ENCODE data around the gene EPHA2. TPM values are rescaled to one million over a fixed set of nuclear protein-coding genes. Genes with fewer than 3 reads are reported as not detected.

EPHA2 gene
- total RNA-seq, 1 experiment from 2014 or later, result 130 TPM

DNA sequence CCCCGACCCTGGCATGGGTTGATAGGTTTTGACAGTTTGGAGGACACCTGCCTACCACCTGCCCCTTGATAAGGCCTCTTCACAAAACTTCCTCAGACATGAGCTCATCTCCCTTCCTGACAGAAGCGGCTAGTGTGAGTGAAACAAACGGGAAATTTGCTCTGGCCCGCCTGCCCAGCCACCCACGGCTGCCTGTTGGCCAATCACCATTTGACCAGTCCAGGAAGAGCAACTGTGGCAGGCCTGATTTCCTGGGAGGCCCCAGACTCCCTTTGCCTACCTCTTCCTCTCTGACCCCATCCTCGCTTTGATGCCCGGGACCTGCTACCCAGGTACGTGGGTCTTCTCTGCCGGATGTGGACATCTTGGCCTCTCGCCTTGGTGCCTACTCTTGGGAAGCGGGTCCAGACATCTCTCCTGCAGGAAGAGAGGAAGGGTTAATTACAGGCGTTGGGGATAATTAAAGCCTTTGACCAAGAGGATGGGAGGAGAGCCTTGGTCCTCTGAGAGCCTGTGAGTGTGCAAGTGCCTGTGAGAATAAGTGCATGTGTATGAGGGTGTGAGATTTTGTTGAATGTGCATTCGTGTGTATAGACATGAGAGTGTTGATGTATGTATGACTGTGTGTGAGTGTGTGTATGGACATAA lies 1.1 kb upstream of the EPHA2 start:
- peak overlapping the region; percentile 96 for H3K27ac Mint-ChIP-seq (ENCODE audit: unreplicated experiment)
- peaks cover 39% of the 10 kb centered on the region for H3K4me1 Mint-ChIP-seq (ENCODE audit: low read depth, unreplicated experiment)
- H3K27me3 Mint-ChIP-seq (ENCODE audit: unreplicated experiment), result no peaks in the 10 kb centered on the region
- peak; percentile 43 for DNase-seq
- intact Hi-C loops (cut with micrococcal nuclease; ENCODE audit: unreplicated experiment), result no loop called here
- H3K4me3 Mint-ChIP-seq (ENCODE audit: low read depth, unreplicated experiment), result peak overlapping the region; percentile 84
- TF ChIP-seq, protein P1, sequence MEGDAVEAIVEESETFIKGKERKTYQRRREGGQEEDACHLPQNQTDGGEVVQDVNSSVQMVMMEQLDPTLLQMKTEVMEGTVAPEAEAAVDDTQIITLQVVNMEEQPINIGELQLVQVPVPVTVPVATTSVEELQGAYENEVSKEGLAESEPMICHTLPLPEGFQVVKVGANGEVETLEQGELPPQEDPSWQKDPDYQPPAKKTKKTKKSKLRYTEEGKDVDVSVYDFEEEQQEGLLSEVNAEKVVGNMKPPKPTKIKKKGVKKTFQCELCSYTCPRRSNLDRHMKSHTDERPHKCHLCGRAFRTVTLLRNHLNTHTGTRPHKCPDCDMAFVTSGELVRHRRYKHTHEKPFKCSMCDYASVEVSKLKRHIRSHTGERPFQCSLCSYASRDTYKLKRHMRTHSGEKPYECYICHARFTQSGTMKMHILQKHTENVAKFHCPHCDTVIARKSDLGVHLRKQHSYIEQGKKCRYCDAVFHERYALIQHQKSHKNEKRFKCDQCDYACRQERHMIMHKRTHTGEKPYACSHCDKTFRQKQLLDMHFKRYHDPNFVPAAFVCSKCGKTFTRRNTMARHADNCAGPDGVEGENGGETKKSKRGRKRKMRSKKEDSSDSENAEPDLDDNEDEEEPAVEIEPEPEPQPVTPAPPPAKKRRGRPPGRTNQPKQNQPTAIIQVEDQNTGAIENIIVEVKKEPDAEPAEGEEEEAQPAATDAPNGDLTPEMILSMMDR (IDR thresholded peaks at IDR 0.05; ENCODE audit: unreplicated experiment), result no peak
- BruUV-seq (replicated peaks), result no TSS peak
- peaks cover 61% of the 10 kb centered on the region for H3K36me3 Mint-ChIP-seq (ENCODE audit: insufficient read depth, unreplicated experiment)
- no peaks in the 10 kb centered on the region for H3K9me3 Mint-ChIP-seq (ENCODE audit: low read depth, unreplicated experiment)
- CTCF ChIA-PET, result interaction anchor here (0.6 to 1.5 kb wide), 5 partner anchors 8 to 187 kb away, joined by 4 to 8 read pairs (median 5); no protein-coding TSS in a partner anchor

DNA sequence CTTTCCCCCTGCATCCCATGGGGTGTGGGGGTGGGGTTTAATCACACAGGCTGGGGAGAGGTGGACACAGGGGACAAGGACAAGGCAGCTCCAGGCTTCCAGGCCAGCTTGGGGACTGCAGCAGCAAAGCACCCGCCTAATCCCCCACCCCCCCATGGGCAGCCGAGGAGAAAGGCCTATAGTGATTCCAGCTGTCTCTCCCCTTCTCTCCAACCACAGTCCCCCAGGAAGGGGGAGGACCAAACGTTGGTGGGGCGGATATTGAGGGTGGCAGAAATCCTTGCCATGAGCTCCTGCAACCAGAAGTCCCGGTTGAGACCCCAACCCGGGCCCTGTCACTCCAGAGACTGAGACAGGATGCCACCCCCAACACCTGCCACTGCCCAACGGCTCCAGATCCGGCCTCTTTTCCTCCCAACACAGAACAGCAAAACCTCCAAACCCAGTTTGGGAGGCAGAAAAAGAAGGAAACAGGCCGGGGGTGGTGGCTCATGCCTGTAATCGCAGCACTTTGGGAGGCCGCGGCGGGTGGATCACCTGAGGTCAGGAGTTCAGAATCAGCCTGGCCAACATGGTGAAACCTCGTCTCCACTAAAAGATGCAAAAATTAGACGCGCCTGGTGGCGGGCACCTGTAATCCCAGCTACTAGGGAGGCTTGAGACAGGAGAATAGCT lies 1.7 kb downstream of the EPHA2 start:
- Mint-ChIP-seq H3K4me1 (ENCODE audit: low read depth, unreplicated experiment) (peaks cover 36% of the 10 kb centered on the region), H3K27me3 (ENCODE audit: unreplicated experiment) (no peaks in the 10 kb centered on the region), H3K4me3 (ENCODE audit: low read depth, unreplicated experiment) (peak overlapping the region; percentile 84), H3K27ac (ENCODE audit: unreplicated experiment) (peak overlapping the region; percentile 96), H3K9me3 (ENCODE audit: low read depth, unreplicated experiment) (no peaks in the 10 kb centered on the region), H3K36me3 (ENCODE audit: insufficient read depth, unreplicated experiment) (peaks cover 85% of the 10 kb centered on the region)
- no peak for DNase-seq
- BruUV-seq (replicated peaks), result TSS peak; percentile 37
- CTCF ChIA-PET, result interaction anchor here (0.6 to 1.4 kb wide), 10 partner anchors 9 to 472 kb away, joined by 3 to 11 read pairs (median 4); no protein-coding TSS in a partner anchor
- TF ChIP-seq, protein P1 (IDR thresholded peaks at IDR 0.05; ENCODE audit: unreplicated experiment), result no peak
- intact Hi-C loops (cut with micrococcal nuclease; ENCODE audit: unreplicated experiment), result loop anchor here (2.0 kb wide), 1 partner anchor 19 kb away; no protein-coding TSS in a partner anchor

DNA sequence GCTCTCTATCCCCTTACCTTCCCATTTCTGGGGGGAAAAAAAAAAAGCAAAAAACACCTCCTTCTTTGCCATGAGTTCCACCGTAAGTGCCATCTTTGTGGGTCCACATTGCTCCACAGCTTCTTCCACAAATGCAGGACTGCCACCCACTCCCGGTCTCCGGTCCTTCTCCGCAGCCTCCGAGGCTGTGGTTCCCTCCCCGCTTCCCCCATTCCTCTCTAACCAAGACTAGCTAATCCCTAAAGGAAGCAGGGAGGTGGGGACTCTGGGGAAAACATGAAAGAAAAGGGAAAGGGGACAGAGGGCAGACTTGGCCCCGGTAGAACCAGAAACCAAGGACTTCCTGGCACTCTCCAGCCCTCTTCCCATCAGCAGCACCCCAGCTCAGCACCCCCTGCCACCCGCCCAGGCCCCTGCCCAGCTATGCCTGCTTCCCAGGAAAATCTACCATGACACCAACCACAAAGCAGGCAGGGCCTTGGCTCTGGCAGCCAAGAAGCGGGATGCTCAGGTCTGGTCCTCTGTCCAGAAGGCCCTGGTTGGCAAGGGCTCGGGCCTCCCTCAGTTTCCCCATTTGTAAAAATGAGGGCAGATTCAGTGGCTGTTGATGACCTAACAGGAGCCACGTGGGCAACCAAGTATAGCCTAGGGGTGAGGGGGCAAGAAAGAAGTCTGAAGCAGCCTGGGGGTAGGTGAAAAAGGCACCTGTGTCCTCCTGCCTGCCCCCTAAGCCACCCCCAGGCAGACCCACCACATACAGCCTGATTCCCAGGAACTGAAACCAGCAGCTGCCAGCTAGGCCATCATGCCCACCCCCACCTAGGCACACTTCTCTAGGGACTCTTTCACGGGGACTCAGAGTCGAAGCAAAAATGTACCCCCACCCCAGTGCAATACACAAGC lies 2.5 kb downstream of the EPHA2 start:
- peak overlapping the region; percentile 84 for H3K4me3 Mint-ChIP-seq (ENCODE audit: low read depth, unreplicated experiment)
- no peaks in the 10 kb centered on the region for H3K27me3 Mint-ChIP-seq (ENCODE audit: unreplicated experiment)
- peaks cover 92% of the 10 kb centered on the region for H3K36me3 Mint-ChIP-seq (ENCODE audit: insufficient read depth, unreplicated experiment)
- intact Hi-C loops (cut with micrococcal nuclease; ENCODE audit: unreplicated experiment), result no loop called here
- peaks cover 36% of the 10 kb centered on the region for H3K4me1 Mint-ChIP-seq (ENCODE audit: low read depth, unreplicated experiment)
- H3K9me3 Mint-ChIP-seq (ENCODE audit: low read depth, unreplicated experiment), result no peaks in the 10 kb centered on the region
- CTCF ChIA-PET, result interaction anchor here (1.2 kb wide), 1 partner anchor 10 kb away, joined by 6 read pairs; no protein-coding TSS in a partner anchor
- peak overlapping the region; percentile 96 for H3K27ac Mint-ChIP-seq (ENCODE audit: unreplicated experiment)
- no peak for DNase-seq
- BruUV-seq (replicated peaks), result no TSS peak
- TF ChIP-seq, protein P1 (IDR thresholded peaks at IDR 0.05; ENCODE audit: unreplicated experiment), result no peak

DNA sequence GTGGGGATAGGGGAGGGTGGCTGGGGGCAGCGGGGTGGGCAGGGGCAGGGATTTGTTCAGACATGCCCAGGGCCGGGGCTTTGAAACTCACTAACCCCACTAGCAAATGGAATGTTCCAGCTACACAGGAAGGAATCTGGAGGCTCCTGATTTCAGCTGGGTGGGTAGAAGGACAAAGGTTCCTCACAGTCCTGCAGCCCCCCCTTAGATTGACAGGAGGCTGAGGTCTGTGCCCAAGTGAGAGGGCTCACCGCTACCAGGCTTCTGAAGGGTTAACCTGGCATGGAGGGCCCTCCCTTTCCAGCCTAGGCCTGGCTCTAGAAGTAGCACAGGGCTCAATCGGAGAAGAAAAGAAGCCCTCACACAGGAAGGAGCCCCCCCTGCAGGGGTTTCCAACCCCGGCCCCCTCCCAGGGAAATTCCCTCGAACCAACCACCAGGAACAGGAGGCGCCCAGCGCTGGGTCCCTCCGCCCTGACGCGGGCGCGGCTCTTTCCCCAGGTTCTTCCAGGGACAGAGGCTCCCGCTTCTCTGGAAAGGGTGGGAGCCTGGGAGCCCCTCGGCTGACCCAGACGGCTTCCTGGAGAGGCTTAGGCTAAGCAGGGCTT lies 3.3 kb downstream of the EPHA2 start:
- TF ChIP-seq, protein P1 (IDR thresholded peaks at IDR 0.05; ENCODE audit: unreplicated experiment), result no peak
- Mint-ChIP-seq H3K4me3 (ENCODE audit: low read depth, unreplicated experiment) (peak overlapping the region; percentile 84), H3K36me3 (ENCODE audit: insufficient read depth, unreplicated experiment) (peaks cover 99% of the 10 kb centered on the region), H3K9me3 (ENCODE audit: low read depth, unreplicated experiment) (no peaks in the 10 kb centered on the region), H3K4me1 (ENCODE audit: low read depth, unreplicated experiment) (peaks cover 29% of the 10 kb centered on the region), H3K27me3 (ENCODE audit: unreplicated experiment) (no peaks in the 10 kb centered on the region), H3K27ac (ENCODE audit: unreplicated experiment) (peak overlapping the region; percentile 96)
- CTCF ChIA-PET, result interaction anchor here (1.2 kb wide), 1 partner anchor 9 kb away, joined by 6 read pairs; no protein-coding TSS in a partner anchor
- no TSS peak for BruUV-seq (replicated peaks)
- no peak for DNase-seq
- intact Hi-C loops (cut with micrococcal nuclease; ENCODE audit: unreplicated experiment), result no loop called here
